Retinal pigment epithelial cell (primary cell): ENCODE data around the gene OLFML3.

Experiments used
- DNase-seq: peaks from one replicate; pipeline ENCODE4 v3.0.0-alpha.2; 2010; ENCODE audit warnings: low read depth
- H3K4me3 ChIP-seq: 2 replicates; pipeline ENCODE4 v1.5.1; 2011; ENCODE audit warnings: mild to moderate bottlenecking, low read length, control low read depth, moderate library complexity
- TF ChIP-seq, protein P1 (sequence below): conservative IDR thresholded peaks from 2 replicates; pipeline ENCODE4 v1.5.1; 2011; ENCODE audit warnings: low read depth, low read length, control low read depth, inconsistent platforms

Gene OLFML3

DNA sequence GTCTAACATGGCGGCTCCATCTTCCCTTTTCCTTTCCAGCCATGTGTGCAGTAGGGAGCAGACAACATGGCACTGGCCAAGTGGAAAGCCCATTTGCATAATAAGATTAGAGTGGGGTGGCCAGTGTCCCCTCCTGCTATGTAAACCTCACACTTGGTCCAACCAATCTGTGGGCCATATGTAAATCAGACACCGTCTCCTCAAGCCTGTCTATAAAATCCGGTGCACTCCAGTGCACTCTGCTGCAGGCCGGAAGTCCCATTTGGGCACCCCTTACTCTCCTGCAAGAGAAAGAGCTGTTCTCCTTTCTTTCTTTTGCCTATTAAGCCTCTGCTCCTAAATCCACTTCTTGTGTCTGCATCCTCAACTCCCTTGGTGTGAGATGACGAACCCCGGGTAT is 44.1 kb downstream of the OLFML3 start:
- DNase-seq: no peak
- TF ChIP-seq, protein P1, sequence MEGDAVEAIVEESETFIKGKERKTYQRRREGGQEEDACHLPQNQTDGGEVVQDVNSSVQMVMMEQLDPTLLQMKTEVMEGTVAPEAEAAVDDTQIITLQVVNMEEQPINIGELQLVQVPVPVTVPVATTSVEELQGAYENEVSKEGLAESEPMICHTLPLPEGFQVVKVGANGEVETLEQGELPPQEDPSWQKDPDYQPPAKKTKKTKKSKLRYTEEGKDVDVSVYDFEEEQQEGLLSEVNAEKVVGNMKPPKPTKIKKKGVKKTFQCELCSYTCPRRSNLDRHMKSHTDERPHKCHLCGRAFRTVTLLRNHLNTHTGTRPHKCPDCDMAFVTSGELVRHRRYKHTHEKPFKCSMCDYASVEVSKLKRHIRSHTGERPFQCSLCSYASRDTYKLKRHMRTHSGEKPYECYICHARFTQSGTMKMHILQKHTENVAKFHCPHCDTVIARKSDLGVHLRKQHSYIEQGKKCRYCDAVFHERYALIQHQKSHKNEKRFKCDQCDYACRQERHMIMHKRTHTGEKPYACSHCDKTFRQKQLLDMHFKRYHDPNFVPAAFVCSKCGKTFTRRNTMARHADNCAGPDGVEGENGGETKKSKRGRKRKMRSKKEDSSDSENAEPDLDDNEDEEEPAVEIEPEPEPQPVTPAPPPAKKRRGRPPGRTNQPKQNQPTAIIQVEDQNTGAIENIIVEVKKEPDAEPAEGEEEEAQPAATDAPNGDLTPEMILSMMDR: no peak
- H3K4me3 ChIP-seq: no peak overlapping the region

DNA sequence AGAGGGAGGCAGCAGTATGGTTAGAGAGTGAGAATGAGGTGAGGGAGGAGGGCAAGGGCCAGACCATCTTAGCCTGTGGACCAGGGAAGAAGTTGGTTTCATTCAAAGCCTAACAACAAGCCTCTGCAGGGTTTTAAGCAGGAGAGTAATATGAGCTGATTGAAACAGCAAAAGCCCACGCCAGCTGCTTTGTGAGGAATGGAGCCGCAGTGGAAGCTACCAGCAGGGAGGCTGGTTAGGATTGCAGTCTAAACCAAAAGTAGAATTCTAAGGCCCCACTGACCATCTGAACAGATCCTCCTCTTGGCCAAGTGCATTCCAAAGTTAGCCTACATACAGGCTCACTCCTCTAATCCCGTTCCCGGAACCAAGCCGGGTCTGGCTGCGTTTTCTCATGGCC is 44.8 kb downstream of the OLFML3 start:
- no peak for DNase-seq
- TF ChIP-seq, protein P1: no peak
- H3K4me3 ChIP-seq: no peak overlapping the region

DNA sequence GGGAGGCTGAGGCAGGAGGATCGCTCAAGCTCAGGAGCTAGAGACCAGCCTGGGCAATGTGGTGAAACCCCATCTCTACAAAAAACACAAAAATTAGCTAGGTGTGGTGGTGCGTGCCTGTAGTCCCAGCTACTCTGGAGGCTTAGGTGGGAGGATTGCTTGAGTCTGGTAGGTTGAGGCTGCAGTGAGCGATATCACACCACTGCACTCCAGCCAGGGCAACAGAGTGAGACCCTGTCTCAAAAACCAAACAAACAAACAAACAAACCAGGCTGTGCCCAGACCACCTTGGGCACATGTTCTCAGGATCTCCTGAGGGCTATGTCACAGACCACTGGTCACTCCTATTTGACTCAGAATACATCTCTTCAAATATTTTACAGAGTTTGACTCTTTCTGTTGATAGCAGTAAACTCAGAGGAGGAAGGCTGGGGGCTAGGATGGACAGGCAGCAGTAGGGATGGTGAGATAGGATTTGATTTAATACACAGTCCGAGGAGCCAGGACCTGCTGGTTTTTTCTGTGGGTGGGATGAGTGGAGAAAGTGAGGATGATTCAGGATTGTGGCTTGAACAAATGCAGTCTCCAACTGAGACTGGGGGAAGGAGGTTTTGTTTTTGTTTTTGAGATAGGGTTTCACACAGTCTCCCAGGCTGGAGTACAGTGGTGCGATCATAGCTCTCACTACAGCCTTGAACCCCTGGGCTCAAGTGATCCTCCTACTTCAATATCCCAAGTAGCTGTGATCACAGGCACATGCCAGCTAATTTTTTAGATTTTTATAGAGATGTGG is 46.5 kb downstream of the OLFML3 start:
- no peak overlapping the region for H3K4me3 ChIP-seq
- no peak for DNase-seq
- TF ChIP-seq, protein P1: no peak

DNA sequence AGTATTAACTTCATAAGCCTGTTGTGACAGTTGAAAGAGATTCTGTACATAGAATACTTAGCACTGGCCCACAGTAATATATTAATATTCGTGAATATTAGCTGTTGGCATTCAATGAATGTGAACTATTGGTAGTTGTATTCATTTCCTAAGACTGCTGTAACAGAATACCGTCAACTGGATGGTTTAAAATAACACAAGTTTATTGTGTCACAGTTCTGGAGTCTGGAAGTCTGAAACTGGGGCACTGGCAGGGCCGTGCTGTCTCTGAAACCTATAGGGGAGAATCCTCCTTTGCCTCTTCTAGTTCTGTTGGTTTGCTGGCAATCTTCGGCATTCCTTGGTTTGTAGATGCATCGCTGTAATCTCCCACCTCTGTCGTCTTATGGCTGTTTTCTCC is 47.5 kb downstream of the OLFML3 start:
- H3K4me3 ChIP-seq: no peak overlapping the region
- TF ChIP-seq, protein P1: no peak
- no peak for DNase-seq
